GM13977 (cell line): ENCODE measurements around the gene PGC.

Source experiments
- DNase-seq: peaks from one replicate; pipeline ENCODE4 v3.0.0; 2012; ENCODE audit warnings: low spot score
- CTCF ChIP-seq: IDR thresholded peaks from 2 replicates; pipeline ENCODE4 v1.5.1; 2012; ENCODE audit warnings: mild to moderate bottlenecking, control low read depth; ENCODE audit not compliant: insufficient read depth; ENCODE audit errors: extremely low read depth, missing control alignments
- in situ Hi-C: fragments of 300-500 bp; cut with MboI; formaldehyde crosslinking; loops from one replicate; pipeline ENCODE4 v1.12.0; 2022; ENCODE audit warnings: low sequenced_read_pairs, low pct_unique_long_range_greater_than_20kb, mixed read lengths, inconsistent platforms; ENCODE audit not compliant: unreplicated experiment

The PGC gene

GRCh38 chr6:41747256-41748101 lies at the start of gene PGC:
PGC (minus strand) TSS chr6:41747397; CDS start chr6:41747334, 63 bp downstream.
- no peak for DNase-seq
- in situ Hi-C loops = no loop called here
- no peak for TF ChIP-seq CTCF

GRCh38 chr6:41796474-41796873 lies 49.3 kb upstream of the PGC start:
- DNase-seq = no peak
- in situ Hi-C loops = no loop called here
- no peak for TF ChIP-seq CTCF

- TF ChIP-seq CTCF = no peak
- in situ Hi-C loops = no loop called here
- DNase-seq = no peak
These were observed 44.8 kb upstream of the PGC start for GRCh38 chr6:41791984-41792383.

GRCh38 chr6:41791305-41791704 lies 44.1 kb upstream of the PGC start:
- no peak for TF ChIP-seq CTCF

GRCh38 chr6:41790045-41790444 lies 42.8 kb upstream of the PGC start:
- TF ChIP-seq CTCF = no peak
- in situ Hi-C loops = no loop called here
- DNase-seq = no peak

More at GRCh38 chr6:41791305-41791704, 44.1 kb upstream of the PGC start:
- no peak for DNase-seq
- in situ Hi-C loops = no loop called here

GRCh38 chr6:41789390-41789724 lies 42.2 kb upstream of the PGC start:
- in situ Hi-C loops = loop anchor here (10.0 kb wide), 1 partner anchor 255 kb away; no protein-coding TSS in a partner anchor

More at GRCh38 chr6:41789390-41789724, 42.2 kb upstream of the PGC start:
- TF ChIP-seq CTCF = no peak
- DNase-seq = no peak
